ENCODE results near the gene CD84. TPM values are rescaled to one million over a fixed set of nuclear protein-coding genes. Genes with fewer than 3 reads are reported as not detected.
A peak's percentile ranks its signal among the peaks of the same experiment; 100 is the strongest.
"Not testable (repeated sequence)": the region's sequence is repeated elsewhere in the genome, so short reads cannot be mapped to it uniquely, and the experiment has no call there.

The CD84 gene
- total and polyA plus RNA-seq, 4 experiments from 2014 or later, result 15.9 to 98.9 (median 65.6) TPM

GRCh38 chr1:160562745-160563144, 16.6 kb downstream of the CD84 start:
- ChIA-PET CTCF (ENCODE audit: partially characterized antibody) (interaction anchor here (1.3 to 5.5 kb wide), 3 partner anchors 12 to 17 kb away, joined by 3 to 35 read pairs (median 7); partner anchors contain the start of gene CD84), POLR2A (ENCODE audit: partially characterized antibody) (interaction anchor here (1.1 to 24.0 kb wide), 3 partner anchors 10 to 40 kb away, joined by 3 to 639 read pairs (median 5); partner anchors contain the start of genes CD84 and SLAMF6)
- Mint-ChIP-seq H3K9me3 (peaks cover 0 to 20% (median 8%) of the 10 kb centered on the region in 8 donors), H3K27ac (peak overlapping the region; percentile 19 to 96 (median 43)), H3K36me3 (peaks cover 40 to 49% of the 10 kb centered on the region in 2 donors), H3K4me1 (peaks cover 76 to 100% (median 86%) of the 10 kb centered on the region in 4 donors), H3K4me3 (peak overlapping the region in 5 of 8 donors; percentile 4 to 66 (median 7))
- H3K27ac ChIP-seq (ENCODE audit: low read depth, low read length); H3K27me3 Mint-ChIP-seq; H3K36me3 ChIP-seq (ENCODE audit: insufficient read depth, low read length); intact Hi-C loops (cut with micrococcal nuclease); DNase-seq; H3K4me3 ChIP-seq (ENCODE audit: low read length in 2 of 2); H3K9me3 ChIP-seq (ENCODE audit: control insufficient read depth in 1 of 2, low read length in 2 of 2); H3K27me3 ChIP-seq (ENCODE audit: insufficient read depth, low read length): not testable (repeated sequence)
- H3K4me1 ChIP-seq (ENCODE audit: insufficient read depth, low read length), result peaks cover 94% of the 10 kb centered on the region

- ChIA-PET POLR2A (ENCODE audit: partially characterized antibody) (interaction anchor here (0.8 to 24.0 kb wide), 11 partner anchors 12 to 151 kb away, joined by 3 to 639 read pairs (median 4); partner anchors contain the start of genes CD48 and CD84), CTCF (ENCODE audit: partially characterized antibody) (interaction anchor here (0.8 to 20.9 kb wide), 7 partner anchors 12 to 146 kb away, joined by 3 to 359 read pairs (median 31); partner anchors contain the start of gene CD84)
- Histone ChIP-seq H3K27me3 (ENCODE audit: insufficient read depth, low read length) (no peaks in the 10 kb centered on the region), H3K27ac (ENCODE audit: low read depth, low read length) (peak overlapping the region; percentile 54), H3K36me3 (ENCODE audit: insufficient read depth, low read length) (no peaks in the 10 kb centered on the region), H3K4me1 (ENCODE audit: insufficient read depth, low read length) (peaks cover 94% of the 10 kb centered on the region), H3K9me3 (ENCODE audit: control insufficient read depth in 1 of 2, low read length in 2 of 2) (no peaks in the 10 kb centered on the region), H3K4me3 (ENCODE audit: low read length in 2 of 2) (peak overlapping the region in 1 of 2 donors; percentile 42)
- Mint-ChIP-seq H3K4me1 (peaks cover 70 to 94% (median 79%) of the 10 kb centered on the region in 4 donors), H3K9me3 (peaks cover 0 to 20% (median 8%) of the 10 kb centered on the region in 8 donors), H3K36me3 (peaks cover 35 to 44% of the 10 kb centered on the region in 2 donors), H3K4me3 (peak overlapping the region; percentile 78 to 92 (median 82)), H3K27me3 (no peaks in the 10 kb centered on the region), H3K27ac (peak overlapping the region; percentile 84 to 98 (median 93))
- intact Hi-C loops (cut with micrococcal nuclease), result loop anchor here (1.0 to 2.0 kb wide), 2 partner anchors 7 to 16 kb away; no protein-coding TSS in a partner anchor
- DNase-seq, result no peak
Observed at GRCh38 chr1:160560806-160561205, 18.5 kb downstream of the CD84 start.

DNA sequence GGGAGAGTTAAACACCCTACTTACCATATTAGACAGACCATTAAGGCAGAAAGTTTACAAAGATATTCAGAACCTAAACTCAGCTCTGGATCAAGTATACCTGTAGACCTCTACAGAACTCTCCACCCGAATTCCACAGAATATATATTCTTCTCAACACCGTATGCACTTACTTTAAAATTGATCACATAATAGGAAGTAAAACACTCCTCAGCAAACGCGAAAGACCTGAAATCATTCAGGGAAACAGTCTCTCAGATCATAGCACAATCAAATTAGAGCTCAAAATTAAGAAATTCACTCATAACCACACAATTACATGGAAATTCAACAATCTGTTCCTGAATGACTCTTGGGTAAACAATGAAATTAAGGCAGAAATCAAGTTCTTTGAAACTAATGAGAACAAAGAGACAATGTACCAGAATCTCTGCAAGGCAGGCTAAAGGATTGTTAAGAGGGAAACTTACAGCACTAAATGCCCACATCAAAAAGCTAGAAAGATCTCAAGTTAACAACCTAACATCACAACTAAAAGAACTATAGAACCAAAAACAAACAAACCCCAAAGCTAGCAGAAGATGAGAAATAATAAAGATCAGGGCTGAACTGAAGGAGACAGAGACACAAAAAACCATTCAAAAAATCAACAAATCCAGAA, 19.1 kb downstream of the CD84 start:
- peak overlapping the region; percentile 54 for H3K27ac ChIP-seq (ENCODE audit: low read depth, low read length)
- peaks cover 93% of the 10 kb centered on the region for H3K4me1 ChIP-seq (ENCODE audit: insufficient read depth, low read length)
- H3K4me3 ChIP-seq (ENCODE audit: low read length in 2 of 2), result peak overlapping the region; percentile 34 to 42
- H3K9me3 ChIP-seq (ENCODE audit: control insufficient read depth in 1 of 2, low read length in 2 of 2), result no peaks in the 10 kb centered on the region
- Mint-ChIP-seq H3K9me3 (peaks cover 0 to 20% (median 8%) of the 10 kb centered on the region in 8 donors), H3K27ac (peak overlapping the region; percentile 84 to 98 (median 93)), H3K4me3 (peak overlapping the region; percentile 78 to 92 (median 82)), H3K36me3 (peaks cover 32 to 42% of the 10 kb centered on the region in 2 donors), H3K4me1 (peaks cover 66 to 93% (median 76%) of the 10 kb centered on the region in 4 donors), H3K27me3 (no peaks in the 10 kb centered on the region)
- CTCF ChIA-PET (ENCODE audit: partially characterized antibody), result interaction anchor here (0.8 to 20.9 kb wide), 8 partner anchors 11 to 147 kb away, joined by 3 to 359 read pairs (median 17); partner anchors contain the start of gene CD84
- DNase-seq, result peak in 4 of 5 donors; percentile 49 to 60 (median 54)
- H3K36me3 ChIP-seq (ENCODE audit: insufficient read depth, low read length), result no peaks in the 10 kb centered on the region
- POLR2A ChIA-PET (ENCODE audit: partially characterized antibody), result interaction anchor here (0.8 to 24.0 kb wide), 13 partner anchors 12 to 151 kb away, joined by 3 to 639 read pairs (median 4); partner anchors contain the start of genes CD48 and CD84
- intact Hi-C loops (cut with micrococcal nuclease), result loop anchor here (1.0 to 2.0 kb wide), 2 partner anchors 8 to 17 kb away; no protein-coding TSS in a partner anchor
- no peaks in the 10 kb centered on the region for H3K27me3 ChIP-seq (ENCODE audit: insufficient read depth, low read length)

DNA sequence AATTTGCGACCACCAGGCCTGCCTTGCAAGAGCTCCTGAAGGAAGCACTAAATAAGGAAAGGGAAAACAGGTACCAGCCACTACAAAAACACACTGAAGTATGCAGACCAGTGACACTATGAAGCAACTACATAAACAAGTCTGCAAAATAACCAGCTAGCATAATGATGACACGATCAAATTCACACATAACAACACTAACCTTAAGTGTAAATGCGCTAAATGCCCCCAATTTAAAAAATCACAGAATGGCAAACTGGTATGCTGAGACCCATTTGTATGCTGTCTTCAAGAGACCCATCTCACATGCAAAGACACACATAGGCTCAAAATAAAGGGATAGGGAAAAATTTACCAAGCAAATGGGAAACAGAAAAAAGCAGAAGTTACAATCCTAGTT, 19.9 kb downstream of the CD84 start:
- H3K4me3 ChIP-seq (ENCODE audit: low read length in 2 of 2), result peak overlapping the region; percentile 34 to 42

DNA sequence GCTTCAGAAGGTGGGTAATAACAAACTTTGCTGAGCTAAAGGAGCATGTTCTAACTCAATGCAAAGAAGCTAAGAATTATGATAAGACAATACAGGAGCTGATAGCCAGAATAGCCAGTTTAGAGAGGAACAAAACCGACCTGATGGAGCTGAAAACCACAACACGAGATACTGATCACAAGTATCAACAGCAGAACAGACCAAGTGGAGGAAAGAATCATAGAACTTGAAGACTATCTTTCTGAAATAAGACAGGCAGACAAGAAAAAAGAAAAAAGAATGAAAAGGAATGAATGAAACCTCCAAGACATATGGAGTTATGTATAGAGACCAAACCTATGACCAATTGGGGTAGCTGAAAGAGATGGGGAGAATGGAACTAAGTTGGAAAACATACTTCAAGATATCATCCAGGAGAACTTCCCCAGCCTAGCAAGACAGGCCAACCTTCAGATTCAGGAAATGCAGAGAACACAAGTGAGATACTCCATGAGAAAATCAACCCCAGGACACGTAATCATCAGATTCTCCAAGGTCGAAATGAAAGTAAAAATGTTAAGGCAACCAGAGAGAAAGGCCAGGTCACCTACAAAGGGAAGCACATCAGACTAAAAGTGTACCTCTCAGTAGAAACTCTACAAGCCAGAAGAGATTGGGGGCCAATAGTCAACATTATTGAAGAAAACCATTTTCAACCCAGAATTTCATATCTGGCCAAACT, 20.5 kb downstream of the CD84 start:
- no peak for DNase-seq
- ChIA-PET CTCF (ENCODE audit: partially characterized antibody) (interaction anchor here (0.9 to 20.9 kb wide), 6 partner anchors 8 to 50 kb away, joined by 3 to 359 read pairs (median 33); partner anchors contain the start of genes CD84 and SLAMF6), POLR2A (ENCODE audit: partially characterized antibody) (interaction anchor here (0.9 to 24.0 kb wide), 13 partner anchors 11 to 107 kb away, joined by 3 to 639 read pairs (median 4); partner anchors contain the start of genes CD84, SLAMF1 and SLAMF6)
- no peaks in the 10 kb centered on the region for H3K27me3 Mint-ChIP-seq
- H3K36me3 Mint-ChIP-seq, result peaks cover 29 to 33% of the 10 kb centered on the region in 2 donors
- Histone ChIP-seq H3K4me3 (ENCODE audit: low read length in 2 of 2) (peak overlapping the region; percentile 21 to 42), H3K4me1 (ENCODE audit: insufficient read depth, low read length) (peaks cover 79% of the 10 kb centered on the region), H3K27me3 (ENCODE audit: insufficient read depth, low read length) (no peaks in the 10 kb centered on the region), H3K36me3 (ENCODE audit: insufficient read depth, low read length) (peaks cover 4% of the 10 kb centered on the region), H3K9me3 (ENCODE audit: control insufficient read depth in 1 of 2, low read length in 2 of 2) (no peaks in the 10 kb centered on the region), H3K27ac (ENCODE audit: low read depth, low read length) (peak overlapping the region; percentile 54)
- H3K9me3 Mint-ChIP-seq, result peaks cover 0 to 20% (median 8%) of the 10 kb centered on the region in 8 donors
- peaks cover 56 to 80% (median 66%) of the 10 kb centered on the region in 4 donors for H3K4me1 Mint-ChIP-seq
- intact Hi-C loops (cut with micrococcal nuclease), result loop anchor here (2.0 kb wide), 1 partner anchor 18 kb away; no protein-coding TSS in a partner anchor
- H3K4me3 Mint-ChIP-seq, result peak overlapping the region; percentile 78 to 92 (median 82)
- peak overlapping the region; percentile 84 to 98 (median 93) for H3K27ac Mint-ChIP-seq

More for the DNA sequence above, 19.9 kb downstream of the CD84 start:
- peaks cover 59 to 85% (median 69%) of the 10 kb centered on the region in 4 donors for H3K4me1 Mint-ChIP-seq
- H3K27ac ChIP-seq (ENCODE audit: low read depth, low read length), result peak overlapping the region; percentile 54
- peaks cover 85% of the 10 kb centered on the region for H3K4me1 ChIP-seq (ENCODE audit: insufficient read depth, low read length)
- ChIA-PET CTCF (ENCODE audit: partially characterized antibody) (interaction anchor here (0.8 to 20.9 kb wide), 8 partner anchors 8 to 50 kb away, joined by 3 to 359 read pairs (median 18); partner anchors contain the start of genes CD84 and SLAMF6), POLR2A (ENCODE audit: partially characterized antibody) (interaction anchor here (0.9 to 24.0 kb wide), 10 partner anchors 11 to 108 kb away, joined by 3 to 639 read pairs (median 5); partner anchors contain the start of genes CD84, SLAMF1 and SLAMF6)
- H3K27me3 Mint-ChIP-seq; H3K9me3 ChIP-seq (ENCODE audit: control insufficient read depth in 1 of 2, low read length in 2 of 2); DNase-seq; H3K36me3 ChIP-seq (ENCODE audit: insufficient read depth, low read length); H3K27me3 ChIP-seq (ENCODE audit: insufficient read depth, low read length): not testable (repeated sequence)
- intact Hi-C loops (cut with micrococcal nuclease), result loop anchor here (2.0 kb wide), 1 partner anchor 19 kb away; no protein-coding TSS in a partner anchor
- H3K27ac Mint-ChIP-seq, result peak overlapping the region; percentile 84 to 98 (median 93)
- peaks cover 27 to 36% of the 10 kb centered on the region in 2 donors for H3K36me3 Mint-ChIP-seq
- peaks cover 0 to 20% (median 8%) of the 10 kb centered on the region in 8 donors for H3K9me3 Mint-ChIP-seq
- H3K4me3 Mint-ChIP-seq, result peak overlapping the region; percentile 78 to 92 (median 82)

DNA sequence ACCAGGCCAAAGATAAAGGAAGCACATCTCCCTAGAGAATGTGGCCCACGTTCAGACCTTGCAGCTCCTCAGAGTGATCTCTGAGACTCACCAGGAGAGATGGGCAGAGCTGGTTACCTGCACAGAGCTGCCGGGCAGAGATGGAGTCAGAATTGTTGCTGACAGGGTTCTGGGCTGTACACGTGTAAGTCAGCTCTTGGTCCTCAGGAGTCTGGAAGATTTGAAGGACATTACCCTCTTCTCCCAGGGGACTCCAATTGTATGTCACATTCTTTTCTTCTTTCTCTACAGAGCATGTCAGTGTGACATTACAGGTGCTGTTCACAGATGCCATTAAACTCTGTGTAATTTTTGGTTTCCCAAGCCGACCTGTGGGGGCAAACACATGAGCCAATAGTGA, 25.5 kb downstream of the CD84 start:
- peaks cover 49% of the 10 kb centered on the region for H3K36me3 ChIP-seq (ENCODE audit: insufficient read depth, low read length)

More for the DNA sequence above, 25.5 kb downstream of the CD84 start:
- peaks cover 43 to 48% of the 10 kb centered on the region in 2 donors for H3K36me3 Mint-ChIP-seq
- no peak for DNase-seq
- no peak overlapping the region for H3K27ac ChIP-seq (ENCODE audit: low read depth, low read length)
- no peak overlapping the region for H3K4me3 ChIP-seq (ENCODE audit: low read length in 2 of 2)
- no peaks in the 10 kb centered on the region for H3K9me3 Mint-ChIP-seq
- no peaks in the 10 kb centered on the region for H3K9me3 ChIP-seq (ENCODE audit: control insufficient read depth in 1 of 2, low read length in 2 of 2)
- ChIA-PET POLR2A (ENCODE audit: partially characterized antibody) (interaction anchor here (1.0 to 24.0 kb wide), 5 partner anchors 10 to 93 kb away, joined by 3 to 639 read pairs (median 4); partner anchors contain the start of genes CD84 and SLAMF1), CTCF (ENCODE audit: partially characterized antibody) (interaction anchor here (1.2 to 20.9 kb wide), 6 partner anchors 11 to 121 kb away, joined by 3 to 359 read pairs (median 6); no protein-coding TSS in a partner anchor)
- no peaks in the 10 kb centered on the region for H3K27me3 Mint-ChIP-seq
- intact Hi-C loops (cut with micrococcal nuclease), result no loop called here
- H3K4me1 ChIP-seq (ENCODE audit: insufficient read depth, low read length), result peaks cover 61% of the 10 kb centered on the region
- H3K4me3 Mint-ChIP-seq, result no peak overlapping the region
- H3K27me3 ChIP-seq (ENCODE audit: insufficient read depth, low read length), result no peaks in the 10 kb centered on the region
- H3K27ac Mint-ChIP-seq, result peak overlapping the region in 4 of 7 donors; percentile 22 to 61 (median 54)
- H3K4me1 Mint-ChIP-seq, result peaks cover 32 to 54% (median 42%) of the 10 kb centered on the region in 4 donors
